Stimulated activated naive CD8-positive, alpha-beta T cell treated with anti-CD3 and anti-CD28 coated beads, Interleukin-15, amount 100 ng/mL, for 72 hours (primary cell): ENCODE results near the gene IL12RB2.
A peak's percentile ranks its signal among the peaks of the same experiment; 100 is the strongest.

Experiments used
- ATAC-seq: fragments of 150-1000 bp; cut with Tn5 transposase; 2 replicates; pipeline ENCODE4 v1.10.0; 2021; ENCODE audit warnings: mild to moderate bottlenecking, moderate library complexity
- DNase-seq, 2 donors: peaks; one replicate each; pipeline ENCODE4 v3.0.0; 2021 to 2022
- H3K27ac Mint-ChIP-seq, 2 donors: one replicate each; pipeline ENCODE4 v1.8.0; 2022; ENCODE audit warnings: mild to moderate bottlenecking in 2 of 2, mixed read lengths in 2 of 2, moderate library complexity in 2 of 2
- H3K27me3 Mint-ChIP-seq: one replicate; pipeline ENCODE4 v1.8.0; 2022; ENCODE audit warnings: mixed read lengths
- H3K4me1 Mint-ChIP-seq: one replicate; pipeline ENCODE4 v1.8.0; 2022; ENCODE audit warnings: mild to moderate bottlenecking, mixed read lengths
- H3K4me3 Mint-ChIP-seq, 2 donors: one replicate each; pipeline ENCODE4 v1.8.0; 2022; ENCODE audit warnings: mild to moderate bottlenecking in 2 of 2, mixed read lengths in 2 of 2, moderate library complexity in 1 of 2
- H3K9me3 Mint-ChIP-seq, 2 donors: one replicate each; pipeline ENCODE4 v1.8.0; 2022; ENCODE audit warnings: mixed read lengths in 2 of 2

Gene IL12RB2

DNA sequence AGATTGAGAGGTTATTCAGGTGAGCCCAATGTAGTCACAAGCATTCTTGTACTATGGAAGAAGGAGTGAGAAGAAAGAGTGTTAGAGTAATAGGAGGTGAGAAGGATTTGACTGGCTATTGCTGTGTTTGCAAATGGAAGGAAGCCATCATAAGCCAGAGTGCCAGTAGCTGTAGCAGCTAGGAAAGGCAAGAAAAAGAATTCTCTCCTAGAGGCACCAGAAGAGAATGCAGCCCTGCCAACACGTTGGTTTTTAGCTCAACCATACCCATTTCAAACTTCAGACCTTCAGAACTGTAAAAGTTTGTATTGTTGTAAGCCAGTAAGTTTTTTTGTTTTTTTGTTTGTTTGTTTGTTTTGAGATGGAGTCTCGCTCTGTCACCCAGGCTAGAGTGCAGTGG is 8.9 kb upstream of the IL12RB2 start:
- Mint-ChIP-seq H3K4me1 (peaks cover 43% of the 10 kb centered on the region), H3K9me3 (peaks cover 0 to 9% of the 10 kb centered on the region in 2 donors), H3K4me3 (no peak overlapping the region), H3K27ac (no peak overlapping the region), H3K27me3 (peaks cover 9% of the 10 kb centered on the region)
- ATAC-seq (no peak), DNase-seq (no peak)

GRCh38 chr1:67299296-67299695 is 8.4 kb upstream of the IL12RB2 start:
- no peak overlapping the region for H3K27ac Mint-ChIP-seq
- peaks cover 0 to 9% of the 10 kb centered on the region in 2 donors for H3K9me3 Mint-ChIP-seq
- DNase-seq: no peak
- no peak for ATAC-seq
- peaks cover 7% of the 10 kb centered on the region for H3K27me3 Mint-ChIP-seq
- peaks cover 48% of the 10 kb centered on the region for H3K4me1 Mint-ChIP-seq
- H3K4me3 Mint-ChIP-seq: no peak overlapping the region

DNA sequence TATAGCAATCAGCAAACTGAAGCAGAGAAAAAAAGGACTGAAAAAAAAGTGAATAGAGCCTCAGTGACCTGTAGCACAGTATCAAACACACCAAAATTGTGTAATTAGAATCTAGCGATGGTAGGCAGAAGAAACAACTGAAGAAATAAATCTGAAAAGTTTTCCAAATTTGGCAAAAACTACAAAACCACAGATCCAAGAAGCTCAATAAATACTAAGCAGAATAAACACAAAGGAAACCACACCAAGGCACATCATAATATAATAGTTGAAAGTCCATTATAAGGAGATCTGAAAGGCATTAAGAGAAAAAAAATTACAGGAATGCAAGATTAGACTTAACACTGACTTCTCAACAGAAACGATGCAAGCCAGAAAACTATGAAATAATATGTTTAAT is 7.1 kb upstream of the IL12RB2 start:
- H3K4me1 Mint-ChIP-seq: peaks cover 51% of the 10 kb centered on the region
- DNase-seq: no peak
- peaks cover 0 to 4% of the 10 kb centered on the region in 2 donors for H3K9me3 Mint-ChIP-seq
- no peak overlapping the region for H3K27ac Mint-ChIP-seq
- no peak for ATAC-seq
- no peak overlapping the region for H3K4me3 Mint-ChIP-seq
- H3K27me3 Mint-ChIP-seq: peaks cover 7% of the 10 kb centered on the region

DNA sequence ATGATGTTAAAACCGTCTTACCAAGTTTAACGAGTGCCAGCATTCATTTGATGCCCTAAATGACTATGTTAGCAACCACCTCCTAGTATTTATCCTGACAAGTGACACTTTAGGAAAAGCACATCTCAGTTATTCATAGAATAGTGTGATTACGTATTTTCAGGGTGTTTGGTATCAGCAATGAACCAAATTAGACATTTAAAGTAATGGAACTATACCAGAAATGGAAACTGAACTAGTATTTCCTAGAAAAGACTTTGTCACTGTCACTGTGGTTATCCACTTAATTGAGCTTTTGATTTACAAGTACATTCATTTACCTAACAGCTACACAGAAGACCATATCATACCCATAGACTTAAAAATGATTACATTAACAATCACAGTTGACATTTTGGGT is 3.6 kb upstream of the IL12RB2 start:
- Mint-ChIP-seq H3K4me3 (peak overlapping the region; percentile 57 to 73), H3K4me1 (peaks cover 65% of the 10 kb centered on the region), H3K9me3 (no peaks in the 10 kb centered on the region), H3K27me3 (no peaks in the 10 kb centered on the region), H3K27ac (peak overlapping the region; percentile 90 to 96)
- ATAC-seq (peak; percentile 73), DNase-seq (no peak)

- peak overlapping the region; percentile 94 for H3K4me3 Mint-ChIP-seq
These were observed 1.1 kb upstream of the IL12RB2 start for GRCh38 chr1:67306547-67306946.

GRCh38 chr1:67308136-67308535 is 463 bp downstream of the IL12RB2 start:
- no peak for ATAC-seq

More at GRCh38 chr1:67306547-67306946, 1.1 kb upstream of the IL12RB2 start:
- ATAC-seq (no peak), DNase-seq (no peak)
- peak overlapping the region; percentile 96 to 97 for H3K27ac Mint-ChIP-seq
- no peaks in the 10 kb centered on the region for H3K9me3 Mint-ChIP-seq
- H3K4me1 Mint-ChIP-seq: peaks cover 75% of the 10 kb centered on the region
- no peaks in the 10 kb centered on the region for H3K27me3 Mint-ChIP-seq

DNA sequence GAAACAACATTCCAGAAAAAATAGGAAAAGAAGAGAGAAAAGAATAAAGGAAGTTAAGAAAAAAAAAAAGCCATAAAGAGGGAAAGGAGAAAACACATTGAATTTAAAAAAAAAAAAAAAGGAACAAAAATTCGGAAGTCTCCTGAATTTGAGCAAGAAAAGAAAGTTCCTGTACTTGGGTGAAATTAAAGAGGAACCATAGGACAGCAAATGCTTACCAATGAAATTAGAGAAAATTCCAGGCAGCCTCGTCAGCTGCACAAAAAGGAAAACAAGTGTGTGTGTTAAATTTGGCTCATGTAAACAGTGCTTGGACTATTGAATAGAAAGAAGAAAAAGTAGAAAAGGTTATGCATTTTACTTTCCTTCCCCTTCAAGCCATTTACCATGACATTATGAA is 4.9 kb downstream of the IL12RB2 start:
- Mint-ChIP-seq H3K27ac (peak overlapping the region in 1 of 2 donors; percentile 93), H3K27me3 (no peaks in the 10 kb centered on the region), H3K9me3 (no peaks in the 10 kb centered on the region), H3K4me3 (peak overlapping the region; percentile 62 to 97), H3K4me1 (peaks cover 55% of the 10 kb centered on the region)
- ATAC-seq (no peak), DNase-seq (no peak)

More at GRCh38 chr1:67308136-67308535, 463 bp downstream of the IL12RB2 start:
- DNase-seq: peak; percentile 10 to 35
- no peaks in the 10 kb centered on the region for H3K27me3 Mint-ChIP-seq
- H3K9me3 Mint-ChIP-seq: no peaks in the 10 kb centered on the region
- peak overlapping the region; percentile 96 to 98 for H3K27ac Mint-ChIP-seq
- peaks cover 74% of the 10 kb centered on the region for H3K4me1 Mint-ChIP-seq
- H3K4me3 Mint-ChIP-seq: peak overlapping the region; percentile 94 to 97

- ATAC-seq (peak; percentile 63), DNase-seq (peak in 1 of 2 donors; percentile 30)
- Mint-ChIP-seq H3K4me1 (peaks cover 47% of the 10 kb centered on the region), H3K4me3 (peak overlapping the region; percentile 32 to 97), H3K9me3 (no peaks in the 10 kb centered on the region), H3K27ac (peak overlapping the region in 1 of 2 donors; percentile 49), H3K27me3 (no peaks in the 10 kb centered on the region)
These were observed 6.4 kb downstream of the IL12RB2 start for GRCh38 chr1:67313934-67314671.

DNA sequence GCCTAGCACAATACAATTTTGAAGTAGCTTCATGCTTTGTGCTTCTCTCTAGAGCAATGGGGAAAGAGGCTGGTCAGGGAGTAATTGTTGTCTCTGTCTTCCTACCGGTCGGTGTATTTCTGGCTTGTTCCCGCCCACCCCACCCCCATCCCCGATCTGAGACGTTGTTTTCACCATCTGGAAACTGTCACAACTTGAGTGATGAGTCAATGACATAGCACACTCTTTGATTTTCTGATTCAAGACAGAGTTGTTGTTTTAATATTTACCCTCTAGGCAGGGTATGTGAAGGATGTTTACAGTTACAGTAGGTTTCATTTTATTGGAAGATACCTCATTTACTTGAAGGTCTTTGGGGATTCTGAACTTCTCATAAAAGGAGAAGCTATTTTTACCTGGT is 7.0 kb downstream of the IL12RB2 start:
- Mint-ChIP-seq H3K27me3 (no peaks in the 10 kb centered on the region), H3K27ac (peak overlapping the region in 1 of 2 donors; percentile 70), H3K4me3 (peak overlapping the region in 1 of 2 donors; percentile 97), H3K9me3 (no peaks in the 10 kb centered on the region), H3K4me1 (peaks cover 41% of the 10 kb centered on the region)
- peak; percentile 75 for ATAC-seq
- no peak for DNase-seq

- DNase-seq: no peak
- peak overlapping the region in 1 of 2 donors; percentile 90 for H3K27ac Mint-ChIP-seq
These were observed 8.7 kb downstream of the IL12RB2 start for GRCh38 chr1:67316180-67316902.

DNA sequence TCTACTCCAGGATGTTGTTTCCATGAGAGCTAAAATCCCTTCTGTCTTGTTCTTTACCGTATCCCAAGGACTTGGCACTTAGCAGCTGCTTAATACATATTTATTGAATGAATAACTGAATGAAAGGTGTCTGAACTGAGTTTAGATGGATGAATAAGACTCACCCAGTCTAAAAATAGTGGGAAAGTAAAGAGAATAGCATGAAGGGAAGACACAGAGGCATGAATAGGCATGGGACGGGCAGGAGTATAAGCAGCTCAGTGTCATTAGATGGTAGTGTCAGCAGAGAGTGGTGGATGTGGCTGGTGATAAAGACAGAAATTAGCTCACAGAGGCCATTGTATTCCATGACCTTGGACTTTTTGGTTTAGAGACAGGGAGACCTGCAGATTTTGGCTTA is 9.2 kb downstream of the IL12RB2 start:
- DNase-seq: no peak
- Mint-ChIP-seq H3K4me1 (peaks cover 24% of the 10 kb centered on the region), H3K27me3 (no peaks in the 10 kb centered on the region), H3K4me3 (no peak overlapping the region), H3K9me3 (no peaks in the 10 kb centered on the region), H3K27ac (no peak overlapping the region)
- no peak for ATAC-seq

More at GRCh38 chr1:67316180-67316902, 8.7 kb downstream of the IL12RB2 start:
- no peaks in the 10 kb centered on the region for H3K27me3 Mint-ChIP-seq
- no peak overlapping the region for H3K4me3 Mint-ChIP-seq
- peaks cover 26% of the 10 kb centered on the region for H3K4me1 Mint-ChIP-seq
- ATAC-seq: no peak
- H3K9me3 Mint-ChIP-seq: no peaks in the 10 kb centered on the region

- ATAC-seq (peak; percentile 82), DNase-seq (peak in 1 of 2 donors; percentile 58)
- H3K9me3 Mint-ChIP-seq: no peaks in the 10 kb centered on the region
- no peak overlapping the region for H3K4me3 Mint-ChIP-seq
- H3K27ac Mint-ChIP-seq: no peak overlapping the region
- no peaks in the 10 kb centered on the region for H3K27me3 Mint-ChIP-seq
- H3K4me1 Mint-ChIP-seq: peaks cover 24% of the 10 kb centered on the region
These were observed 10.1 kb downstream of the IL12RB2 start for GRCh38 chr1:67317803-67318202.

GRCh38 chr1:67322442-67322841 is 14.8 kb downstream of the IL12RB2 start:
- DNase-seq: no peak
- Mint-ChIP-seq H3K27me3 (no peaks in the 10 kb centered on the region), H3K4me1 (peaks cover 16% of the 10 kb centered on the region)

DNA sequence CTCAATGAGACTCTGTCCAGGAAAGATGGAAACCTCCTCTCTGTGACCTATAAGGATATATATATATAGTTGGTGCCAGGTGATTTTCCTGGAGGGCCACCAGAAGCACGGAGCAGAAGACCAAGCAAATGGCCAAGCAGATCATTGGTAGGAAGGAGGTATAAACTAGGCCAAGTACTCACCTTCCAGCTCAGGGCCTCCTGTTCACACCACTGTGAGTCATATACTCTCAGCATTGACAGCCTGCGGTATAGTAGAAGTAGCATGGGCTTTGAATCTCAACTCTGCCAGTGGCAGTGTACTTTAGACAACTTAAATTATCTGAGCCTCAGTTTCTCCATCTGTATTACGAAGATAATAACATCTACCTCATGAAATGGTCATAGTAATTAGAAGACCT is 15.4 kb downstream of the IL12RB2 start:
- DNase-seq (no peak), ATAC-seq (peak; percentile 73)
- no peak overlapping the region for H3K4me3 Mint-ChIP-seq
- peak overlapping the region in 1 of 2 donors; percentile 62 for H3K27ac Mint-ChIP-seq
- no peaks in the 10 kb centered on the region for H3K27me3 Mint-ChIP-seq
- no peaks in the 10 kb centered on the region for H3K9me3 Mint-ChIP-seq
- H3K4me1 Mint-ChIP-seq: peaks cover 16% of the 10 kb centered on the region

More at GRCh38 chr1:67322442-67322841, 14.8 kb downstream of the IL12RB2 start:
- no peak overlapping the region for H3K27ac Mint-ChIP-seq
- H3K4me3 Mint-ChIP-seq: no peak overlapping the region
- ATAC-seq: no peak
- H3K9me3 Mint-ChIP-seq: no peaks in the 10 kb centered on the region

DNA sequence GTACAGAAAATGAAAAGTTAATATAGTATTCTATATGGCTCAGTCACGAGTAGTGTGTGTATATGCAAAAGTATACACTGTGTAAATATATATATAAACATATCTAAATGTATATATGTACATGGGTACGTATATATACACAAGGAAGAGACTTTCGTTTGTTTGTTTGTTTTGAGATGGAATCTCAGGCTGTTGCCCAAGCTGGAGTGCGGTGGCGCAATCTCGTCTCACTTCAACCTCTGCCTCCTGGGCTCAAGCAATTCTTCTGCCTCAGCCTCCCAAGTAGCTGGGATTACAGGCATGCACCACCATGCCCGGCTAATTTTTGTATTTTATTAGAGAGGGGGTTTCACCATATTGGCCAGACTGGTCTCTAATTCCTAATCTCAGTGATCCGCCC is 16.4 kb downstream of the IL12RB2 start:
- ATAC-seq (no peak), DNase-seq (no peak)
- no peaks in the 10 kb centered on the region for H3K27me3 Mint-ChIP-seq

More for the DNA sequence above, 16.4 kb downstream of the IL12RB2 start:
- H3K9me3 Mint-ChIP-seq: no peaks in the 10 kb centered on the region
- no peak overlapping the region for H3K4me3 Mint-ChIP-seq
- peaks cover 24% of the 10 kb centered on the region for H3K4me1 Mint-ChIP-seq
- H3K27ac Mint-ChIP-seq: no peak overlapping the region
